Tibial artery (tissue), 4 donors: ENCODE measurements around the gene ARHGEF28.

ENCODE experiments used
- DNase-seq, 2 donors: peaks; one replicate each; pipeline ENCODE4 v3.0.0-alpha.2; 2019
- H3K27ac ChIP-seq, 2 donors: fragments of 200-600 bp; sonication (generic) in 1 of 2; 1 replicate in 1 of 2; 2 replicates in 1 of 2; pipeline ENCODE4 v1.5.1; 2018 to 2019; ENCODE audit warnings: mild to moderate bottlenecking in 1 of 2
- H3K27me3 ChIP-seq, 2 donors: fragments of 200-600 bp; sonication (generic) in 1 of 2; one replicate each; pipeline versions ENCODE4 v1.5.1 to v1.6.0; 2016 to 2019
- H3K36me3 ChIP-seq, 3 donors: fragments of 200-600 bp; sonication (generic) in 2 of 3; one replicate each; pipeline ENCODE4 v1.5.1; 2016 to 2019; ENCODE audit warnings: mild to moderate bottlenecking in 2 of 3
- H3K4me1 ChIP-seq, 4 donors: fragments of 200-600 bp; sonication (generic) in 2 of 4; 1 replicate in 3 of 4; 2 replicates in 1 of 4; pipeline ENCODE4 v1.5.1; 2016 to 2019
- H3K4me3 ChIP-seq, 2 donors: fragments of 200-600 bp; sonication (generic) in 1 of 2; 1 replicate in 1 of 2; 2 replicates in 1 of 2; pipeline ENCODE4 v1.5.1; 2018 to 2019; ENCODE audit warnings: mild to moderate bottlenecking in 2 of 2
- H3K9me3 ChIP-seq, 3 donors: fragments of 200-600 bp; sonication (generic) in 1 of 3; one replicate each; pipeline ENCODE4 v1.5.1; 2016 to 2019
- CTCF ChIP-seq, 2 experiments: fragments of 200-600 bp in 1 of 2; fragments of 450-650 bp in 1 of 2; IDR thresholded peaks; one replicate each; pipeline ENCODE4 v1.5.1; 2017 to 2019; ENCODE audit warnings: antibody characterized with exemption in 2 of 2, mild to moderate bottlenecking in 1 of 2, moderate library complexity in 1 of 2
- intact Hi-C: fragments of 100-400 bp; cut with DNase I; formaldehyde crosslinking; loops from one replicate; pipeline ENCODE4 v1.15.0; 2023; ENCODE audit warnings: low total_unique reads

ARHGEF28 gene

GRCh38 chr5:73728493-73729273 is 102.7 kb downstream of the ARHGEF28 start:
- H3K27me3 ChIP-seq: no peaks in the 10 kb centered on the region
- intact Hi-C loops: no loop called here
- H3K9me3 ChIP-seq: no peaks in the 10 kb centered on the region
- no peaks in the 10 kb centered on the region for H3K36me3 ChIP-seq
- H3K4me3 ChIP-seq: no peak overlapping the region
- H3K27ac ChIP-seq: no peak overlapping the region
- DNase-seq: no peak
- H3K4me1 ChIP-seq: peaks cover 0 to 15% (median 0%) of the 10 kb centered on the region in 4 donors
- TF ChIP-seq CTCF (IDR thresholded peaks at IDR 0.05): no peak

- DNase-seq: no peak
- Histone ChIP-seq H3K27me3 (no peaks in the 10 kb centered on the region), H3K27ac (no peak overlapping the region), H3K9me3 (no peaks in the 10 kb centered on the region), H3K4me3 (no peak overlapping the region), H3K36me3 (no peaks in the 10 kb centered on the region), H3K4me1 (peaks cover 0 to 15% (median 0%) of the 10 kb centered on the region in 4 donors)
- TF ChIP-seq CTCF (IDR thresholded peaks at IDR 0.05): no peak
- intact Hi-C loops: no loop called here
Measured at GRCh38 chr5:73729329-73729728, 103.3 kb downstream of the ARHGEF28 start.

- no peaks in the 10 kb centered on the region for H3K9me3 ChIP-seq
- intact Hi-C loops: no loop called here
- H3K27ac ChIP-seq: no peak overlapping the region
- no peak overlapping the region for H3K4me3 ChIP-seq
- no peak for DNase-seq
- no peak for TF ChIP-seq CTCF (IDR thresholded peaks at IDR 0.05)
- H3K36me3 ChIP-seq: no peaks in the 10 kb centered on the region
- H3K27me3 ChIP-seq: no peaks in the 10 kb centered on the region
- H3K4me1 ChIP-seq: peaks cover 0 to 29% (median 4%) of the 10 kb centered on the region in 4 donors
Measured at GRCh38 chr5:73732045-73732444, 106.0 kb downstream of the ARHGEF28 start.

- Histone ChIP-seq H3K36me3 (no peaks in the 10 kb centered on the region), H3K27ac (no peak overlapping the region), H3K4me3 (no peak overlapping the region), H3K27me3 (no peaks in the 10 kb centered on the region), H3K9me3 (no peaks in the 10 kb centered on the region), H3K4me1 (peaks cover 0 to 21% (median 4%) of the 10 kb centered on the region in 4 donors)
- no peak for TF ChIP-seq CTCF (IDR thresholded peaks at IDR 0.05)
- intact Hi-C loops: no loop called here
- DNase-seq: no peak
Measured at GRCh38 chr5:73733219-73733618, 107.2 kb downstream of the ARHGEF28 start.

- no peak for TF ChIP-seq CTCF (IDR thresholded peaks at IDR 0.05)
- Histone ChIP-seq H3K4me3 (no peak overlapping the region), H3K9me3 (no peaks in the 10 kb centered on the region), H3K27ac (peak overlapping the region in 1 of 2 donors; percentile 35), H3K4me1 (peaks cover 0 to 14% (median 4%) of the 10 kb centered on the region in 4 donors), H3K27me3 (no peaks in the 10 kb centered on the region), H3K36me3 (no peaks in the 10 kb centered on the region)
- DNase-seq: no peak
- intact Hi-C loops: no loop called here
Measured at GRCh38 chr5:73735032-73735734, 109.2 kb downstream of the ARHGEF28 start.
